ENCODE data around the gene TMEM200C. TPM values are rescaled to one million over a fixed set of nuclear protein-coding genes. Genes with fewer than 3 reads are reported as not detected.

The TMEM200C gene
- not detected for total RNA-seq

DNA sequence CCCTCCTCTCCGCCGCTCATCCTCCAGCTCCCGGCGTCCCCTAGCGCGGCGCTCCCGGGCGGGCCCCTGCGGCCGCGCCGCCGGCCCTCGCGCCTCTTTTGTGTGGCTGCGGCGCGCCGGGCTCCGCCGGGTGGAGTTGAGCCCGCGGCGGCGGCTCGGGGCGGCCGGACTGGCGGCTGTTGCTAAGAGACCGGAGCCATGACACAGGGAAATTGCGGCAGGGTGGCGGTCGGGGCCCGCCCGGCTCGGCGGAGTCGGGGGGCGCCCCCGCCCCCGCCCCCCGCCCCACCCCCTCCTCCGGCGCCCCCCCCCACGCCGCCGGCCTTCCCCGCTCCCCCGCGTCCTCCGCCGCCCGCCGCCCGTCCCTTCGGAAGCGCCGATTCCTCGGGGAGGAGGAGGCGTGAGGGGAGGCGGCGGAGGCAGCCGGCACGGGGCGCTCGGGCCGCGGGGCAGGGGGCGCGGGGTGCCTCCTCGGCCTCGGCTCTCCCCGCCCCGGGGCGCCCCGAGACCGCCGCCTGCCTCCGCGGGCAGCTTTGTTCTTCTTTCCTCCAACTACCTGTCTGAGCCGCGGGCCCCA lies at the start of gene TMEM200C:
Gene TMEM200C (minus strand): TSS at position 224 of the 577 bp plus-strand sequence. CDS start 3,459 bp downstream, outside the sequence.
- intact Hi-C loops (cut with micrococcal nuclease): no loop called here
- no peaks in the 10 kb centered on the region for H3K36me3 Mint-ChIP-seq (ENCODE audit: low read depth)
- H3K4me3 Mint-ChIP-seq: peak within 1 kb of the TSS; percentile 23
- CTCF ChIA-PET: no interaction called here
- peak; percentile 10 for DNase-seq
- no peaks in the 10 kb centered on the region for H3K9me3 Mint-ChIP-seq
- H3K4me1 Mint-ChIP-seq (ENCODE audit: low read depth): peaks cover 9% of the 10 kb centered on the region
- peaks cover 67% of the 10 kb centered on the region for H3K27me3 Mint-ChIP-seq (ENCODE audit: low read depth)
- no peak within 1 kb of the TSS for H3K27ac Mint-ChIP-seq

DNA sequence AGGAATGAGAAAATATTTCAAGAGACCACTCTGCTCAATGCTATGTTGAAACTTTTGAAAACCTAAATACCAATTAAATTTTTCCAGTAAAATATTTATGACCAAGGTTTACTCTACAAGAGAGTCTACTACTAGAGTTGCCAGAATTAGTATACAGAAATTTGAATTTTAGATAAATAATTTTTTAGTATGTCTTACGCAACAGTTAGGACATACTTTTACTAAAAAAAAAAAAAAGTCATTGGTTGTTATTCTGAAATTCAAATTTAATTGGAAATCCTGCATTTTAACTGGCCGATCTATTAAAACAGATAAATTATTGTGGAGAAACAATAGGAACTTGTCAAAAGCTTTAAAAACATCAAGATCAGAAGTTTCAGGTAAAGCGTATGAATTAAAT lies 49.1 kb upstream of the TMEM200C start:
- H3K27me3 Mint-ChIP-seq (ENCODE audit: low read depth): peaks cover 8% of the 10 kb centered on the region
- H3K4me3 Mint-ChIP-seq: no peak overlapping the region
- H3K4me1 Mint-ChIP-seq (ENCODE audit: low read depth): no peaks in the 10 kb centered on the region
- DNase-seq: no peak
- no peak overlapping the region for H3K27ac Mint-ChIP-seq
- intact Hi-C loops (cut with micrococcal nuclease): no loop called here
- no peaks in the 10 kb centered on the region for H3K36me3 Mint-ChIP-seq (ENCODE audit: low read depth)
- CTCF ChIA-PET: interaction anchor here (0.7 kb wide), 1 partner anchor 69 kb away, joined by 7 read pairs; no protein-coding TSS in a partner anchor
- no peaks in the 10 kb centered on the region for H3K9me3 Mint-ChIP-seq

DNA sequence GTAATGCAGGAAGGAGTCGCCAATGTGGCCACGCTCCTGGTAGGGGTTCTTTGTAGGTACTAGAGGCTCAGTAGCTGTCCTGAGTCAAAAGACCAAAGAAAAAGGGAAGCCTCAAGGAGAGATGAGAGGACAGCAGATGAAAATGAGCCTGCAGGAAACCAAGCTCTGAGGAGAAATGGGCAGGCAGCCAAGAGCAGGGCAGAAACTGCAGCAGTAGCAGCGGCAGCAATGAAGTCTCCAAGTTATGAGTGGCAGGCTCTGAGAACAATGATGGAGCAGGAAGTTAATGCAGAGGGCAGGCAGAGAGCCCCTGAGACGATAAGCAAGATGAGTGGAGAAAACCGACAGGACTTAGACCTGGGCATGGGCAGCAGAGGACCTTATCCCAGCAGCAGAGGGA lies 48.2 kb upstream of the TMEM200C start:
- no peak overlapping the region for H3K27ac Mint-ChIP-seq
- no peak for DNase-seq
- no peaks in the 10 kb centered on the region for H3K9me3 Mint-ChIP-seq
- CTCF ChIA-PET: no interaction called here
- H3K36me3 Mint-ChIP-seq (ENCODE audit: low read depth): no peaks in the 10 kb centered on the region
- H3K4me3 Mint-ChIP-seq: no peak overlapping the region
- intact Hi-C loops (cut with micrococcal nuclease): no loop called here
- H3K4me1 Mint-ChIP-seq (ENCODE audit: low read depth): no peaks in the 10 kb centered on the region
- peaks cover 8% of the 10 kb centered on the region for H3K27me3 Mint-ChIP-seq (ENCODE audit: low read depth)

DNA sequence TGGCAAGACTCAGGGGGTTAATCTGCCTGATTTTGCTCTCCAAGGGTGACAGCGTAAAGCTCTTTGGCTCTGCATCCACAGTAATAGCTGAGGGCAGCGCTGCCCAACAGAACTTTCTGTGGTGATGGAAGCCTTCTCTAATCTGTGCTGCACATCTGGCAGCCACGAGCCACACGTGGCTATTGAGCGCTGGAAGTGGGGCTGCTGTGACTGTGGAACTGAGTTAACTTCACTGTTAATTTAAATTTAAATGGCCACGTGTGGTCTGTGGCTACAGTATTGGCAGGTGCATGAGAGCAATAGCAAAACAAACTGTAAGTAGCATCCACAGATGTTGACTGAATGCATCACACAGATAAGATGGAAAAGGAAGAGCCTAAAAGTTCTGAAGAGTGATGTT lies 47.3 kb upstream of the TMEM200C start:
- intact Hi-C loops (cut with micrococcal nuclease): no loop called here
- no peaks in the 10 kb centered on the region for H3K36me3 Mint-ChIP-seq (ENCODE audit: low read depth)

DNA sequence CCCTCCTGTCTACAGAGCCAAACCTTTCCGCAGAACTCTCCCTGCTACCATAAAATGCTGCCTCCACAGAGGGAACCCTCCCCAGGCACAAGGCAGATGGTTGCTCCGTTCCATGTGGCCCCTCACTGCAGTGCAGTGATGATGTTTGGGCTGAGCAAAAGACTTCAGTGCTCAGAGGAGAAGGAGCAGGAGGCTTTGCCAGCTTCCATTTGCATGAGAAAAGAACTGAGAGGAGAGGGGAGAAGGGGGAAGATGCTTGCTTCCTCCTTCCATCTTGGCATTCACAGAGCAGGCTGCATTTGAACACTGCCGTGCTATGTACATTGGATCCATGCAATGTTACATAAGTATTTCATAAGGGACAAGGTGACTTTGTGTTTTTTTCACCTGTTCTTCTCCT lies 46.6 kb upstream of the TMEM200C start:
- CTCF ChIA-PET: no interaction called here
- no peak for DNase-seq
- Mint-ChIP-seq H3K9me3 (no peaks in the 10 kb centered on the region), H3K36me3 (ENCODE audit: low read depth) (no peaks in the 10 kb centered on the region), H3K4me3 (no peak overlapping the region), H3K27me3 (ENCODE audit: low read depth) (peaks cover 8% of the 10 kb centered on the region), H3K4me1 (ENCODE audit: low read depth) (no peaks in the 10 kb centered on the region), H3K27ac (no peak overlapping the region)
- intact Hi-C loops (cut with micrococcal nuclease): no loop called here

More for the DNA sequence above, 47.3 kb upstream of the TMEM200C start:
- Mint-ChIP-seq H3K4me1 (ENCODE audit: low read depth) (no peaks in the 10 kb centered on the region), H3K27me3 (ENCODE audit: low read depth) (peaks cover 8% of the 10 kb centered on the region), H3K4me3 (no peak overlapping the region), H3K9me3 (no peaks in the 10 kb centered on the region), H3K27ac (no peak overlapping the region)
- no peak for DNase-seq
- CTCF ChIA-PET: no interaction called here

DNA sequence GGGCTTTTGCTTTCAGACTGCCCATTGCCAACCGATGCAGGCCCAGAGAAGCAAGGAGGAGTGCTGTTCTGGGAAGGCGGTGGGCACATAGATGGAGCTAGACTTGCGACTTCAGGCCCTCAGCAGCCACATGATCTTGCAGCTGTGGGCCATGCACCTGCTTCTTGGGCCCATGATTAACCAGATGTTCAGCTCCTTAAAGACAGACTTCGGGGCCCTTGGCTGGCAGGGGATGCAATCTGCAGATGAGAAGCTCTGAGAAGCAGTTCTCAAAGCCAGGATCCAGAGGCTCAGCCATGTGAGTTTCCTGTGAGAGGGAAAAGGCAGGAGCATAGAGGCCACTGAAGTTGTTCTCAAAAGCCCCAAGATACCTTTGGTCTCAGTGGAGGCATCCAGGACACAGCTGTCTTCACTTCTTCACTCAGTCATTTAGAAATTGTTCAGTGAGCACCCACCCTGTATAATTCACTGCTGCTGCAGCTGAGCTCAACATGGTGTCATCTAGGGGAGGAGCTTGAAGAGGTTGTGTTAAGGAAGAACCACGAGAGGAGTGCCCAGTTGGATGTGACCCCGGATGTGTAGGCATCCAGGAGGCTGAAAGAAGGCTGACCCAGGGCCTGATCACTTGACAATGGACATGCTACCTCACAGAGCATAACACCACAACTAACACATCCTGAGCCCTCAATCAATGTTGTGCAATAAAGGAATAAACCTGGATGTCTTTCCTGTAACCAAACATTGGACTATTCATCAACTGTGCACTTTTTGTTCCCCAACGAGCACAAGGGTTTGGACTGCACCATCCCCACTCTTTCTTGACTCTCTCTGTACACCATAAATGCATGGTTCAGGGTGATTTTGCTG lies 44.7 kb upstream of the TMEM200C start:
- Mint-ChIP-seq H3K27me3 (ENCODE audit: low read depth) (peaks cover 12% of the 10 kb centered on the region), H3K9me3 (no peaks in the 10 kb centered on the region), H3K4me1 (ENCODE audit: low read depth) (no peaks in the 10 kb centered on the region), H3K36me3 (ENCODE audit: low read depth) (no peaks in the 10 kb centered on the region), H3K4me3 (no peak overlapping the region), H3K27ac (no peak overlapping the region)
- no peak for DNase-seq
- intact Hi-C loops (cut with micrococcal nuclease): no loop called here
- CTCF ChIA-PET: interaction anchor here (0.6 kb wide), 1 partner anchor 187 kb away, joined by 3 read pairs; no protein-coding TSS in a partner anchor

DNA sequence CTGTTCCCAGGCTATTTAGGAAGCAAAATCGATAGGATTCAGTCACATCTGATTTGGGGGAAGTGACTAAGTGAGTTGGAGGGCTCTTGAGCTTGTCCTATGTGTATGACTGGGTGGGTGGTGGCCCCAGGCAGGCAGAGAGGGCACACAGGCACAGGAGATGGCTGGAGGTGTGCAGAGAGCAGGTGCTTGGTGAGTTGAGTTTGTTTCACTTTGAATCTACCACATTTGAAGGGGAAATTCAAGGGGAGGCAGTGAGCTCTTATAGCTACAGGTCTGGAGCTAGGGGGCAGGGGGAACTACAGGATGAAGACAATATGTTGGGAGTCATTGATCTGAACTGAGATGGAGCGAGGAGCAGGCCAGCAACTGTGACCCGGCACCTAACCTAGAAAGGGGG lies 42.5 kb upstream of the TMEM200C start:
- Mint-ChIP-seq H3K9me3 (no peaks in the 10 kb centered on the region), H3K27me3 (ENCODE audit: low read depth) (peaks cover 8% of the 10 kb centered on the region), H3K27ac (no peak overlapping the region), H3K4me3 (no peak overlapping the region), H3K36me3 (ENCODE audit: low read depth) (no peaks in the 10 kb centered on the region), H3K4me1 (ENCODE audit: low read depth) (no peaks in the 10 kb centered on the region)
- CTCF ChIA-PET: no interaction called here
- intact Hi-C loops (cut with micrococcal nuclease): no loop called here
- no peak for DNase-seq

DNA sequence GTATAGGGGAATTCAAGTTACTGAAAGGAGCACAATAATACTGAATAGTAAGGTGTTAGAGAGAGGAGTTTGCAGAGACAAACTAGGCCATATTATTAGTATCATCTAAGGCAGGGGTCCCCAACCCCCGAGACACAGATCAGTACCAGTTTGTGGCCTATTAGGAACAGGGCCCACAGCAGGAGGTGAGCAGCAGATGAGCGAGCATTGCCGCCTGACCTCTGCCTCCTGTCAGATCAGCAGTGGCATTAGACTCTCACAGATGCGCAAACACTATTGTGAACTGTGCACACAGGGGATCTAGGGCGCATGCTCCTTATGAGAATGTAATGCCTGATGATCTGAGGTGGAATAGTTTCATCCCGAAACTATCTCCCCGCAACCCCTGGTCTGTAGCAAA lies 41.8 kb upstream of the TMEM200C start:
- intact Hi-C loops (cut with micrococcal nuclease): no loop called here
- Mint-ChIP-seq H3K27me3 (ENCODE audit: low read depth) (peaks cover 11% of the 10 kb centered on the region), H3K9me3 (no peaks in the 10 kb centered on the region), H3K27ac (no peak overlapping the region), H3K4me1 (ENCODE audit: low read depth) (no peaks in the 10 kb centered on the region), H3K4me3 (no peak overlapping the region), H3K36me3 (ENCODE audit: low read depth) (no peaks in the 10 kb centered on the region)
- DNase-seq: no peak
- CTCF ChIA-PET: interaction anchor here (0.6 kb wide), 1 partner anchor 224 kb away, joined by 3 read pairs; no protein-coding TSS in a partner anchor

DNA sequence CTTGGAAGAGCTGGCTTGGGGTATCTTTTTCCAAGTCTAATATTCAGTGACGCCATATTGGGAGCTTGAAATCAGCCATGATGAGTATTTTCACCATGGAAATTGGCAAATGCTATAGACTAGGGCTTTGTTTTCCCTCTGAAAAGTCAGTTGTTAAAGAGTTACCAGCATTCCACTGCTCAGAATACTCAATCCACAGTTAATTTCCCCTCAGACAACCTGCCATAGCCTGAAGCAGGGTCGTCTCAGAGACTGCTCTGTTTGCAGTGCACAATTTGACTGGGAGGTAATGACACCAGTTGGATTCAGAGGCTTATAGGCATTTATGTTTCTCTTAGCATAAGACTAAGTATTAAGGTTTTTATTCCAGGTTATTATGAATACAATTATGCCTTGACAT lies 35.5 kb upstream of the TMEM200C start:
- Mint-ChIP-seq H3K9me3 (peaks cover 7% of the 10 kb centered on the region), H3K4me1 (ENCODE audit: low read depth) (no peaks in the 10 kb centered on the region), H3K27ac (no peak overlapping the region), H3K36me3 (ENCODE audit: low read depth) (no peaks in the 10 kb centered on the region), H3K4me3 (no peak overlapping the region), H3K27me3 (ENCODE audit: low read depth) (peaks cover 13% of the 10 kb centered on the region)
- CTCF ChIA-PET: no interaction called here
- intact Hi-C loops (cut with micrococcal nuclease): loop anchor here (2.0 kb wide), 1 partner anchor 20 kb away; no protein-coding TSS in a partner anchor
- no peak for DNase-seq

DNA sequence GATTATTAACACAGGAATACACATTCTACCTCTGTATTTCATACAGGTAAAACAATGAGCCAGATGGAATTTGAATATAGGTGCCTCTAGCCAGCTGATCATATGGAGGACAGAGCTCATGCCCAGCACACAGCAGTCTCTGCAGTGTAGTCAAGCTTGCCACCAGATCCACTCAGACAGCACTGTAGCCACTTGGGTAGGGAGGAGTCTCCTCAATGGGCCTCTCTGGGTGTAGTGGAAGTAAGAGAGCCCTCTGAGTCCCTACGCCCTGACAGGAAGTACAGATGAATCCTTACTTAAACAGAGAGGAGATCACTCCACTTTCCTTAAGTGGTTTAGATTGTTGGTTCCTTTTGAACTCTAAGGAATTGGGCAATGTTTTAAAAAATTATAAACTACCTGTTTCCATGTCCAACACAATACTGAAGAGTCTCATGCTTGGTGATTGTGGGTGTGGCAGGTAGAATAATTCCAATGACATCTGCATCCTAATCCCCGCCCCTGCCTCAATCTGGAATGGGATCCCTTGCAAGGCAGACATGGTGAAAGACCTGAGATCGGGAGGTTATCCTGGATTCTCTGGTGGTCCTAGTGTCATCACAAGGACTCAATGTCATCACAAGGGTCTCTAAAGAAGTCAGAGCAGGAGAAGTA lies 23.0 kb upstream of the TMEM200C start:
- no peaks in the 10 kb centered on the region for H3K4me1 Mint-ChIP-seq (ENCODE audit: low read depth)
- H3K36me3 Mint-ChIP-seq (ENCODE audit: low read depth): no peaks in the 10 kb centered on the region
- H3K27ac Mint-ChIP-seq: no peak overlapping the region
- no peak overlapping the region for H3K4me3 Mint-ChIP-seq
- H3K9me3 Mint-ChIP-seq: no peaks in the 10 kb centered on the region
- peaks cover 17% of the 10 kb centered on the region for H3K27me3 Mint-ChIP-seq (ENCODE audit: low read depth)
- DNase-seq: no peak
- CTCF ChIA-PET: no interaction called here
- intact Hi-C loops (cut with micrococcal nuclease): no loop called here

DNA sequence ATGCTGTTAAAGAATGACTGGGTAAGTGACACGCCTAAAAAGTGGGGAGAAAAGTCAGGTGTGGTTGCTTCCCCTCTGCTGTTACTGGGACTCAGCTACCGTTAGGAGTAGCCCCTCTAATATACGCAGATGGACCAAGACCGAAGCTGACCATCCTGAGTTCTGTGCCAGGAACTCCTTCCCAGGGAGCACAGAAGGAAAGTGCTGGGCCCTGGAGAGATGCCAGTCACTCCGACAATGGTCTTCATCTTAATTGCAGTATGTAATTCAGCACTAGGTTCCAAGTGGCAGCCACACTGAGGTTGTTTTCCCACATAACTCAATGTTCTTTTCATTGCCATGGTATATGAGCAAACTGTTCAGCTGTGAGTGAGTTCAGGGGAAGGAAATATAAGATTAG lies 19.6 kb upstream of the TMEM200C start:
- H3K36me3 Mint-ChIP-seq (ENCODE audit: low read depth): no peaks in the 10 kb centered on the region
- no peaks in the 10 kb centered on the region for H3K9me3 Mint-ChIP-seq
- peaks cover 9% of the 10 kb centered on the region for H3K27me3 Mint-ChIP-seq (ENCODE audit: low read depth)
- no peak overlapping the region for H3K4me3 Mint-ChIP-seq
- CTCF ChIA-PET: interaction anchor here (1.6 kb wide), 1 partner anchor 26 kb away, joined by 6 read pairs; no protein-coding TSS in a partner anchor
- no peak for DNase-seq
- H3K4me1 Mint-ChIP-seq (ENCODE audit: low read depth): no peaks in the 10 kb centered on the region
- intact Hi-C loops (cut with micrococcal nuclease): no loop called here
- no peak overlapping the region for H3K27ac Mint-ChIP-seq

DNA sequence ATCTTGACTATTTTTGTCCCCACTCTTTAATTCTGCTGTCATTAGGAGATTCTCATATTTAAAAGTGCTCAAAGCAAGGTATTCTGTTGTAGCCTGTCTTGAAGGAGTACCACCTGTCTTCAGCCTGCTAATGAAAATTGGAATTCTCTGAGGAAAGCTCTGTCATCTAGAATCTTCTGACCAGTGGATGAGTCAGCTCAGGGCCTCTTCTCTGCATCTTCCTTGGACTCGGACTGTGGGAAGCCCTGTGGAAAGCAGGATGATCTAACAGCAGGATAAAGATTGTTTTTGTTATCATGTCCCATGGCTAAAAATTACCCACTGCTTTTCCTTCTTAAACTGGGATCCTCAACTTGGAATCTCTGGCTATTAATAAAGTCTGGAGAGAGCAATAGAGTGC lies 18.7 kb upstream of the TMEM200C start:
- Mint-ChIP-seq H3K27ac (no peak overlapping the region), H3K27me3 (ENCODE audit: low read depth) (peaks cover 4% of the 10 kb centered on the region), H3K9me3 (no peaks in the 10 kb centered on the region), H3K4me1 (ENCODE audit: low read depth) (peaks cover 2% of the 10 kb centered on the region), H3K4me3 (no peak overlapping the region), H3K36me3 (ENCODE audit: low read depth) (no peaks in the 10 kb centered on the region)
- intact Hi-C loops (cut with micrococcal nuclease): no loop called here
- CTCF ChIA-PET: interaction anchor here (1.6 kb wide), 1 partner anchor 25 kb away, joined by 6 read pairs; no protein-coding TSS in a partner anchor
- no peak for DNase-seq
